WI38 (cell line): Measurements from ENCODE around the gene DDX50.
"Not testable (repeated sequence)": the region's sequence is repeated elsewhere in the genome, so short reads cannot be mapped to it uniquely, and the experiment has no call there.

ENCODE experiments used
- H3K4me3 ChIP-seq: 2 replicates; pipeline ENCODE4 v1.5.1; 2011; ENCODE audit warnings: low read depth, mild to moderate bottlenecking, control low read depth, low read length
- CTCF ChIP-seq: IDR thresholded peaks from 2 replicates; pipeline ENCODE4 v1.5.1; 2012; ENCODE audit warnings: low read depth, mild to moderate bottlenecking, control low read depth, low read length

Gene DDX50

GRCh38 chr10:68963151-68963550 is 62.0 kb downstream of the DDX50 start:
- TF ChIP-seq CTCF, result no peak
- no peak overlapping the region for H3K4me3 ChIP-seq

GRCh38 chr10:68973975-68974374 is 72.9 kb downstream of the DDX50 start:
- H3K4me3 ChIP-seq, result no peak overlapping the region
- TF ChIP-seq CTCF, result no peak

- not testable (repeated sequence) for H3K4me3 ChIP-seq
Measured at GRCh38 chr10:68975936-68976473, 74.9 kb downstream of the DDX50 start.

GRCh38 chr10:68979738-68980137 is 78.6 kb downstream of the DDX50 start:
- H3K4me3 ChIP-seq, result not testable (repeated sequence)

GRCh38 chr10:68981074-68981473 is 80.0 kb downstream of the DDX50 start:
- 0 out of 2 replicates have a peak, but pooled peaks have one; percentile 2 for TF ChIP-seq CTCF
- no peak overlapping the region for H3K4me3 ChIP-seq

GRCh38 chr10:68982389-68982788 is 81.3 kb downstream of the DDX50 start:
- no peak overlapping the region for H3K4me3 ChIP-seq
- no peak for TF ChIP-seq CTCF

- no peak for TF ChIP-seq CTCF
- no peak overlapping the region for H3K4me3 ChIP-seq
Measured at GRCh38 chr10:68987611-68988010, 86.5 kb downstream of the DDX50 start.

- peak within 1 kb of the TSS; percentile 98 for H3K4me3 ChIP-seq
- peak; percentile 40; the same call in 1 of the 2 replicates for TF ChIP-seq CTCF
Measured at GRCh38 chr10:68988530-68989316, 87.6 kb downstream of the DDX50 start, which contains the start of gene KIFBP. TSS of gene KIFBP (plus strand) at chr10:68988803. CDS start at chr10:68988833, 30 bp downstream.
